GM12873 (cell line): ENCODE measurements around the gene CCDC201.

Experiments
- CTCF ChIP-seq: IDR thresholded peaks from 2 replicates; pipeline ENCODE4 v1.5.1; 2012; ENCODE audit warnings: low read depth, mild to moderate bottlenecking, moderate library complexity, low read length, control low read depth; ENCODE audit not compliant: insufficient read depth; ENCODE audit errors: missing control alignments

The CCDC201 gene

GRCh38 chr7:45873035-45873354 lies at the start of gene CCDC201:
Gene CCDC201, minus strand, starts transcription at chr7:45873082. Its CDS starts 75 bp downstream, at chr7:45873007.
- TF ChIP-seq CTCF: no peak

GRCh38 chr7:45921699-45922519 lies 49.0 kb upstream of the CCDC201 start:
- TF ChIP-seq CTCF: peak; percentile 59

- no peak for TF ChIP-seq CTCF
Measured at GRCh38 chr7:45921381-45921698, 48.5 kb upstream of the CCDC201 start.

GRCh38 chr7:45920502-45921380 lies 47.9 kb upstream of the CCDC201 start, which contains the start of gene IGFBP3:
Gene IGFBP3, minus strand, starts transcription at chr7:45921272. Its CDS starts 132 bp downstream, at chr7:45921140.
- no peak for TF ChIP-seq CTCF

GRCh38 chr7:45919993-45920459 lies 47.1 kb upstream of the CCDC201 start:
- no peak for TF ChIP-seq CTCF

- no peak for TF ChIP-seq CTCF
Measured at GRCh38 chr7:45919231-45919784, 46.4 kb upstream of the CCDC201 start.

- TF ChIP-seq CTCF: no peak
Measured at GRCh38 chr7:45918556-45918955, 45.7 kb upstream of the CCDC201 start.
